Tibial nerve (tissue), 3 donors: Measurements from ENCODE around the gene MPZL2.

Source experiments
- CTCF ChIP-seq, 5 experiments: fragments of 200-600 bp in 3 of 5; fragments of 450-650 bp in 2 of 5; sonication (generic) in 3 of 5; IDR thresholded peaks; one replicate each; pipeline ENCODE4 v1.5.1; 2016 to 2019; ENCODE audit warnings: antibody characterized with exemption in 5 of 5, mild to moderate bottlenecking in 3 of 5, moderate library complexity in 2 of 5
- POLR2A ChIP-seq, 2 donors: fragments of 450-650 bp; IDR thresholded peaks; one replicate each; pipeline ENCODE4 v1.6.1; 2017; ENCODE audit warnings: antibody characterized with exemption in 2 of 2, mild to moderate bottlenecking in 2 of 2, moderate library complexity in 2 of 2

DNA sequence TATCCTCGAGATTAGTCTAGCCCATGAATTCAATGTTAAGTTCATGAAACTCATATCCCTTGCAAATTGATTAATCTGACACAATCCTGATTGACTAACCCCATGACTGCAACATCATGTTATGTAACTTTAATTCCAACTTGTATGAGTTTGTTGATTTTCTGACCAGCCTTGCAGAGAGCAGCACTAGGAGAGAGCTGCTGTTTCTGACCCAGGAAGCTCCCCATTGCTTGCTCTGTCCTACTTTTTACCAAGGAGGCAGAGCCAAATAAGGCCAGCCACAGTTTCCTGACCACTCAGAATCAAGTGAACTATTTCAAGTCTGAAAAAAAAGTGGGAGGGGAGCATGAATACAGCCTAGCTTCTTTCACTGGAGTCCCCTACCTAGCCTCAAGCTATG, 25.2 kb downstream of the MPZL2 start:
- TF ChIP-seq CTCF (IDR thresholded peaks at IDR 0.05) = no peak
- TF ChIP-seq POLR2A (IDR thresholded peaks at IDR 0.05) = no peak
